Measurements from ENCODE around the gene CNGA4.

The CNGA4 gene

GRCh38 chr11:6238902-6239301, at the start of gene CNGA4:
TSS of gene CNGA4 (plus strand) at chr11:6239089. CDS start at chr11:6239207, 118 bp downstream.
- DNase-seq = no peak

- DNase-seq = no peak
Observed at GRCh38 chr11:6191742-6192141, 47.1 kb upstream of the CNGA4 start.

- DNase-seq = no peak
Observed at GRCh38 chr11:6194065-6194581, 44.8 kb upstream of the CNGA4 start.

- DNase-seq = no peak
Observed at GRCh38 chr11:6196396-6196795, 42.5 kb upstream of the CNGA4 start.

- DNase-seq = no peak
Observed at GRCh38 chr11:6197466-6198200, 41.3 kb upstream of the CNGA4 start.

GRCh38 chr11:6199174-6199810, 39.6 kb upstream of the CNGA4 start, which contains the start of gene OR52W1:
TSS of gene OR52W1 (plus strand) at chr11:6199224. CDS start at chr11:6199224, 0 bp downstream.
- DNase-seq = no peak

GRCh38 chr11:6200975-6201374, 37.9 kb upstream of the CNGA4 start:
- DNase-seq = no peak

GRCh38 chr11:6201481-6201880, 37.4 kb upstream of the CNGA4 start:
- no peak for DNase-seq

- DNase-seq = no peak
Observed at GRCh38 chr11:6202041-6202440, 36.8 kb upstream of the CNGA4 start.

- no peak for DNase-seq
Observed at GRCh38 chr11:6203327-6203726, 35.6 kb upstream of the CNGA4 start.

GRCh38 chr11:6204706-6205105, 34.2 kb upstream of the CNGA4 start:
- no peak for DNase-seq

GRCh38 chr11:6205366-6205765, 33.5 kb upstream of the CNGA4 start, which contains the start of gene C11orf42:
TSS of gene C11orf42 (plus strand) at chr11:6205557. CDS start at chr11:6205616, 59 bp downstream.
- no peak for DNase-seq

- DNase-seq = no peak
Observed at GRCh38 chr11:6206456-6207180, 32.3 kb upstream of the CNGA4 start.

GRCh38 chr11:6209801-6210200, 29.1 kb upstream of the CNGA4 start:
- no peak for DNase-seq

- no peak for DNase-seq
Observed at GRCh38 chr11:6210274-6210955, 28.5 kb upstream of the CNGA4 start.

GRCh38 chr11:6214530-6214929, 24.4 kb upstream of the CNGA4 start:
- DNase-seq = no peak

GRCh38 chr11:6216501-6216900, 22.4 kb upstream of the CNGA4 start:
- no peak for DNase-seq

GRCh38 chr11:6217722-6218121, 21.2 kb upstream of the CNGA4 start:
- no peak for DNase-seq

GRCh38 chr11:6219359-6219758, 19.5 kb upstream of the CNGA4 start:
- DNase-seq = no peak

- no peak for DNase-seq
Observed at GRCh38 chr11:6223854-6224253, 15.0 kb upstream of the CNGA4 start.

- no peak for DNase-seq
Observed at GRCh38 chr11:6224421-6224820, 14.5 kb upstream of the CNGA4 start.

- DNase-seq = no peak
Observed at GRCh38 chr11:6225024-6225423, 13.9 kb upstream of the CNGA4 start.

- DNase-seq = no peak
Observed at GRCh38 chr11:6225896-6226295, 13.0 kb upstream of the CNGA4 start.
